NB4 (cell line): ENCODE results near the gene USF1.

Experiments
- CTCF ChIP-seq: IDR thresholded peaks from one replicate; pipeline ENCODE4 v1.5.1; 2012; ENCODE audit warnings: low read depth, low read length
- MAX ChIP-seq: IDR thresholded peaks from 2 replicates; pipeline ENCODE4 v1.6.1; 2011; ENCODE audit warnings: low read depth, low read length
- POLR2A ChIP-seq: IDR thresholded peaks from 2 replicates; pipeline ENCODE4 v1.6.1; 2011; ENCODE audit warnings: mild to moderate bottlenecking; ENCODE audit not compliant: insufficient read length; ENCODE audit errors: extremely low read depth

GRCh38 chr1:160993544-160994193 lies 52.1 kb downstream of the USF1 start:
- TF ChIP-seq CTCF, result peak; percentile 34
- TF ChIP-seq POLR2A, result no peak
- TF ChIP-seq MAX, result no peak
